GM19455 (cell line): Measurements from ENCODE around the gene SLC16A8.

ENCODE experiments used
- ATAC-seq: cut with Tn5 transposase; IDR thresholded peaks from one replicate; pipeline ENCODE4 v1.9.1; 2021; ENCODE audit not compliant: unreplicated experiment

The SLC16A8 gene

DNA sequence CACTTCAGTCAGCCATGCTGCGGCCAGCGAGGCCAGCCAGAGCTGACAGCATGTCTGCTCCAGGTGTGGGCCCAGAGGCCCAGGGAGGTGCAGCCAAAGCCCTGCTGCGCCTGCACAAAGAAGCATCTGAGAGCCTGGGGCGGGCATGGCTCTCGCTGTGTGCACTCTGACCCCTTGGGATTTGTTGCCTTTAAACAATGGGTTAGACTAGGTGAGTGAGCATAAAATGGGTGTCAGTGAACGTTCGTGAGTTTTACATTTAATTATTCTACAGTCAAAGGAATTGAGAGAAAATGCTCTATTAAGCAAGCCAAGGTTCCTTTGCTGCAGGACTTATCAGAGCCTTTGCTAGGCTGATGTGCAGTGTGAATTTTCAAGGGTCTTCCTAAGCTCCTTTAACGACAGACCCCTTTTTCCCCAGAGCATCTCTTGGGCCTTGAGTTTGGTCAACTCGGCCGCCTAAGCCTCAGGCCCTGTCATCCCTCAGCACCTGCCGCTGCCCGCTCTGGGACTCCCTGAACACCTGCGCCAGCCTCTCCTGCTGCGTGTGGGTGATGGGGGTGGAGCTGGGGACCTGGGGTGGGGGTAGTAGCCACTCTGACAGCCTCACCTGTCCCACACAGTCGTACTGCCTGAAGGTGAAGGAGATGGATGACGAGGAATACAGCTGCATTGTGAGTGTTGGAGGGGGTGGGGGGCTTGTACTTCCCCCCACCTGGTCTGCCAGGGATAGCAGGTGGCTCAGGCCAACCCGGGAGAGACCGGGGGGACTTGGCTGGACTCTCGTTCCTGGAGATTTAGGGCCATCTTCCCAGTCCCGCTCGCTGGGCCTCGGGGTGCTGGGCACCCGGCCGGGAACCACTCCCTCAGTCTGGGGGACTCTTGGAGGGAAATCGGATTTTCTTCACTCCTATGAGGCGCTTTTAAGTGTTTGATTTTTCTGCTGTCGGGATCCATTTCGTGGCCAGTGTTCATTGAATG is 10.5 kb downstream of the SLC16A8 start:
- ATAC-seq: no peak

DNA sequence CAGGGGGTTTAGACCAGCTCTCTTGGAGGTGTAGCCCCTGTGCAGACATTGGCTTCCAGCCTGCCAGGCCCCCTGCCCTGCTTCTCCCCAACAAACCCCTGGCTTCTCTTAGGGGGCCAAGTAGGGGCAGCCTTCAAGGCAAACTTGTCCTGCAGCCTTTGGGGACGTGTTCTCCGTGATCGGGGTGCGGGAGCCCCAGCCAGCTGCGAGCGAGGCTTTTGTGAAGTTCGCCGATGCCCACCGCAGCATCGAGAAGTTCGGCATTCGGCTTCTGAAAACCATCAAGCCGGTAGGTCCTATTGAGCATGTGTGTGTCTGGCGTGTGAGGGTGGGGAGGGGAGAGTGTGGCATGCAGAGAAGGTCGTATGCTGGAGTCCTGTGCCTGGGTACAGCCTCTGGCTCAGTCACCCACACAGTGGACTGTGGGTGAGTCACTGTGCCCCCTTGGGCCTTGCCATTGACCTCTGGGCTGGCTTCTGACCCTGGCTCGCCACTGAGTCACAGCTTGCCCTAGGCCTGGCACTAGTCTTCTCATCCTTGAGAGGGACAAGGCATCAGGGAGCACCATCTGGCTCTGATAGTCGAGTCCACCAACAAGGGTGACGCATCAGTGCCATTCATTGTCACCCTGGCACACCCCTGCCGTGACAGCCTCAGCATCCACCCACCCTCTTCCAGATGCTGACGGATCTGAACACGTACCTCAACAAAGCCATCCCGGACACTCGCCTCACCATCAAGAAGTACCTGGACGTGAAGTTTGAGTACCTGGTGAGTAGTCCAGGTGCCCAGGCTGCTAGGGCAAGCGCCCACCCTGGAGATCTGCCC is 11.4 kb downstream of the SLC16A8 start:
- ATAC-seq: no peak

DNA sequence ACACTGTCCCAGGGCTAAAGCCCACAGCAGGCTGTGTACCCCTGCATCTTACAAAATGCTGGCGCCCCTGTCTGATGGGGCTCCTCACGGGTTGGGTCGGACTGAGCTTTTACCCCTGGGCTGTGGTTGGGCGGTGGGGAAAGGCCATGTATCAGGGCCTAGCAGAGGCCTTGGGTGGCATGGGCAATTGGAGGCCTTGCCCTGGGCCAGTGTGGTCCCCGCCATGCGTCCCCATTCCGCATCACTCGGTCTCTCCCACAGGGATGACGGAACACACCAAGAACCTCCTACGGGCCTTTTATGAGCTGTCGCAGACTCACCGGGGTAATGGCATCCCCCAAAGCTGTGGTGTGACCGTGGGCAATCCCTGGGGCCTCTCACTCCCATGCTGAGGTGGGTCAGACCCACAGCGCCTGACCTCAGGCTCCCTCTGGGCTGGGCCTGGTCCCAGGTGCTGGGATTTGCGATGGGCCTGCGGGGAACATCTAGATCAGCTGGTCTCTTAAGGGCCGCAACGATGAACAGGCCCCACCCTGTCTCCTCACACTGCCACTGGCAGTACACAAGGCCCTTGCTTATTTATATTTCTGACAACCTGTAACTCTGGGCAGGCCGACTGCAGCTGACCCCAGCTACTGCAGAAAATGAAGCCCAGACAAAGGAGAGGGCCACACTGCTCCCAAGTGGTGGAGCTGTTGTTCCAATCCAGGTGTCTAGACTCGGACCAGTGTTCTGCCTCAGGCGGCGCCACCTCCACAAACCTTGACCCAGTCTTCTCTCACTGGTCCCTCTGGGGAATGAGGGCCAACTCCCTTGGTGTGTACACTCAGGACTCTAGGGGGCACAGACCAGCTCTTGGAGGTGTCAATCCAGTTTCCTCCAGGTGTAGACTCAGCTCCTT is 12.3 kb downstream of the SLC16A8 start:
- ATAC-seq: no peak

DNA sequence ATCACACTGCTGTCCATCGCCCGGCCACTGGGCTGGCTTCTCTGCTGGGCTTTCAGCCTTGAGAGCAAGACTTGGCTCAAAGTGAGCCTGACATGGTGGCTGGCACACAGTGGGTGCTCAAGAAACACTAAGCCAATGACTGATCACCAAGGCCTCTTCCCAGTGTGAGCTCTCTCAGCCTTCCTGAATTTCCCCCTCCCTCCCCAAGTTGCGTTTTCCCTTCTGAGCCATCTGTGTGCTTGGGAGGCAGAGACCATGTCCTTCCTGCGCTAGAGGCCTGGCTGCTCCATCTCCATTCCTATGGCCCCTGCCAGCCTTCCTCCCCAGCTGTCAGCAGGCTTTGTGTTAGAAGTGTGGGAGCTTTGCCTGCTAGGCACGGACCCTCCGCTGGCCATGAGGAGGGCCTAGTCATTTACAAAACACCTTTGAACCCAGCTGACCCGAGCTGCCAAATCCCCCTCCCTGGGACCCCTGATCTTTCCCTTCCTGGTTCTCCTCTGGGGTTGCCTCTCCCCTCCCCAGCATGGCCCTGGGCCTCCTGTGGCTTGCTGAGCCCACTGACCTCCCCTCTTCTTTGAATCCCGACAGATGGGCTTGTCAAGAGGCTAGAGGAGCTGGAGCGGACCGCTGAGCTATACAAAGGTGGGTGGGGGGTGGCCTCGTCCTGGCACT is 13.6 kb downstream of the SLC16A8 start:
- no peak for ATAC-seq

DNA sequence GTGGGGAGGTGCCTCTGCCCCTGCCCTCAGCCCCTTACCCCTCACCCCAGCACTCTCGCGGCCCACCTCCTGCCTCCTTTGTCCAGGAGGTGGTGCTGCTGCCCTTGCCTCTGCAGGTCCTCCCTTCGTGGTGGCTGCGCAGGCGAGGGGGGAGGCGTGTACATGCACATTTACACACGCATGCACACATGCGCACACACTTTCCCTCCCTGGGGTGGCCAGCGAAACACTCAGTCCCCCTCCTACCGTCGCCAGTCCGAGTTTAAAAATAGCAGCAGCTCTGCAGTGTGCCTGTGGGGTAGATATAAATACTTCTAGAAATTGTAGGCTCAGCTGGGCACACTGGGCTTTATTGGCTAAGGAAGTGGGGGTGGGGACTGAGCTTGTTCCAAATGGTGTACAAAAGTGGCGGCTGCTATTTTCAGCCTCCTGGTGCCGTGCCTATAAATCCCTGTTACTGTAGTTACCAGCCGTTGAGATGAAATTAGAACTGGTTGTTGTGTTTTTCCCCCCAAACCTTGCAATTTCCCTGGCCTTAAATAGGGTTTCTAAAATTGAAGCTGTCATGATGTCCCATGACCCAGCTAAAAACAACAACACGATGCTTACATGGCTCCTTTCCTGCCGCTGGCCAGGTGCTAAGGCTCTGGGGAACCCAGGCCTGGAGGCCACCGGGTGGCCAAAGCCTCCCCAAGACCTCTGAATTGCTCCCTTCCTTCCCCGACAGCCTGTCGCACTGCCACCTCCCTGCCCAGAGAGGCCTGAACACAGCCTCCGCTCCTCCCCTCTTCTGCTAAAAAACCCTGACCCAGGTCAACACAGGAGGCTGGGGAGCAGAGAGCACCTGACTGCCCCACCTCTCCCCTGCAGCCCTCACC is 14.4 kb downstream of the SLC16A8 start:
- no peak for ATAC-seq

DNA sequence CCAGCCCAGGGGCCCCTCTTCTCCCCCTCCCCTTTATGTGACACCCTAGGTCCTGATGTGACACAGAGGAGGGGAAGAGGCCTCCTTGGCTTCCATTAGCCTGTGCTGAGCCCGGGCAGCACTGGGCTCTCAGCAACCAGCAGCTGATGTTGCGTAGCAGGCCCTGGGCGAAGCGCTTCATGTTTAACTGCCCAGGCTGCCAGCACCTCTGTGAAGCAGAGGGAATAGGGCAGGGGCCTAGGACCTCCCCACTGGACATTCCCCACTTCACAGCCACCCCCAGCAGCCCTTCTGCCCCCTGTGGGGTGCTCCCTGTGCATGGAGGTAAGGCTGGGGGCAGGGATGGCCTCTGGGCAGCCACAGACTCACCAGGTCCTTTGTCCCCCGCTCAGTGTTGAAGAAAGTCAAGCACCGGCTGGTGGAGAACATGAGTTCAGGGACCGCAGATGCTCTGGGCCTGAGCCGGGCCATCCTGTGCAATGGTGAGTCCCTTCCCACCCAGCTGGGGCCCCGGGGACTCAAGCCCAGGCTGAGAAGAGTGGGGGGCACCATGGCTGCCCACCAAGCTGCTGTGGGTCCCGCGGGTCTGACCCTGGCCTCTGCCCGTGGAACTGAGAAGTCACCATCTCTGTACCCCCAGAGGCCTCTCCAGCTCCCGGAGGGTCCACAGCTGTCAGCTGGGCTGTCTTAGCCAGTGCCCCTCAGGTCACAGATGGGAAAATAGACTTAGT is 15.2 kb downstream of the SLC16A8 start:
- ATAC-seq: no peak

DNA sequence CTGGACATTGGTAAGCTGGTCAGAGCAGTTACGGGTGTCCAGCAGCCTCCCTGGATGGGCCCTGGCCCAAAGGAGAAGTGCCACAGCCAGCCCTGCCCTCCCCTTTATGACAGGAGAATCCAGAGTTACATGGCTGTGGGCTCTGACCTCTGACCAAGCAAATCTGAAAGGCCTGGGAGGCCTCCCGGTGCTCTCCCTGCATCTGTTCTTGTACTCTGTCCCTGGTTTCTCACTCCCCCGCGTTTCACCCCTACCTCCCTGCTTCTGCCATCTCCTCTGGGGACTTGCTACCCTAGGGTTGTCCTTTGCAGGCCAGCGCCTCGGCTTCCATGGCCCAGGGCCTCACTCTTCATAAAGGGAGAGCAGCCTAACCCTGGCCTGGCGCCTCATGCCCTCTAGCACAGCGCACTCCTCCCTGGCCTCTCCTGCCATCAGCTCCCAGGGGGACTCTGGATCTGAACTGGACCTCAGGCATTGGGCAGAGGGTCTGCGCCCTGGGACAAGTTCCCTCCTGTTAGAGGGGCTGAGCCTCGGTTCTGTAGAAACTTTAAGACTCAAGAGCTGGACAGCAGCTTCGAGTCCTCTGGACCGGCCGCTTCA is 16.1 kb downstream of the SLC16A8 start:
- no peak for ATAC-seq

DNA sequence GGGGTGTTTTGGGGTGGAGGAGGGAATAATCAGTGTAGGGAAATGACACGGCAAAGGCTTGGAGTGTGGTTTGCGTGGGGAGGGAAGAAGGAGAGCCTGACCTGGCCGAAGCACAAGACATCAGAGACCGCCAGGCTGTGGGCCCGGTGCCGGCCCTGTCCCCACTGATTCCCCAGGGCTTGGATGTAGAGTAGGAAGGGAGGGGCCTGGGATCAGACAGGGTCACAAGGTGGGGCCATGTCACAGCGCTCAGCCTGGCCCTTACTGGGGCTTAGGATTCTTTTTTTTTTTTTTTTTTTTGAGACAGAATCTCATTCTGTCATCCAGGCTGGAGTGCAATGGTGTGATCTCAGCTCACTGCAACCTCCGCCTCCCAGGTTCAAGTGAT is 17.0 kb downstream of the SLC16A8 start:
- ATAC-seq: no peak

DNA sequence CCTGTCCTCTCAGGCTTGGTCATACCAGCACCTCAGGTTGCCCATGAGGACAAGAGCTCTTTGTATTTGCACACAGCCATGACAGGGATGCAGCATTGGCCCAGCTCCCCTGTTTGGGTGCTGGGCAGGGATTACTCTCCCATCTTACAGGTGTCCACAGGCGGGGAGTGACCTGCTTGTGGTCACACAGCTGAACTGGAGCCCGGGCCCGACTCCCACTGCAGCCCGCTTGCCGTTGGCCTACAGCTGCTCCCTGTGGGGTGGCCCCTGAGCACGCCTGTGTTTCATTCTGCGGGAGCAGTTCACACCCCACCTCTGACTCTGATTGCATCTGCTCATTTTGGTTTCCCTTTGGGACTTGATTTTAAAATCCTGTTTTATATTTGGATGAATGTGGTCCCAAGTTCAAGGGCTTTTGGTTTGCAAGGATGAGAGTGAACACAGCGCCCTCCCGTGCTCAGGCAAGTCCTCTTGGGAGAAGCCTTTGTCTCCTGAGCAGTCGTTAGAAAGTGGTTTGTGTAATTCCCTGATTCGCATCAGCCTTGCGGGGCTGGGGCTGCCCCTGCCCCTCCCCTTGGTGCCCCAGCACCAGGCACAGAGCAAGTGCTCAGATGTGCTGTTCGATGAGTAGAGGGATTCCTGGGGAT is 17.5 kb downstream of the SLC16A8 start:
- ATAC-seq: no peak

DNA sequence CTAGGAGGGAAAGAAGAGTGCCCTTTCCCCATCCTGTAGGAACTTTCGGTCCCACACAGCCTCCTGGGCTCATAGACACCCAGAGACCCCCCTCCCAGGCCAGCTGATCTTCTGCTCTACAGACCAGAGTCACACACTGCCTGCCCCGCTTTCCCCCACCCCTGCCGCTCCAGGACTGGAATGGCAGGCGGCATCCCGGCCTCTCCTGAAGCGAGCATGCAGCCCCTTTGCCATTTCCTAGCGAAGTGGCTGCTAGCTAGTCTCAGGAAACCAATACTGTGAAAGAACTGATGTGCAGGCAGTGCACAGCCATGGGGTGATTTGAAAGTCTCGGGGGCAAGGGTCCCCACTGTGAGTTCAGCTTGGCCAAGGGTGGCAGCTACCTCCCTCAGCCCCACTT is 18.4 kb downstream of the SLC16A8 start:
- ATAC-seq: no peak

DNA sequence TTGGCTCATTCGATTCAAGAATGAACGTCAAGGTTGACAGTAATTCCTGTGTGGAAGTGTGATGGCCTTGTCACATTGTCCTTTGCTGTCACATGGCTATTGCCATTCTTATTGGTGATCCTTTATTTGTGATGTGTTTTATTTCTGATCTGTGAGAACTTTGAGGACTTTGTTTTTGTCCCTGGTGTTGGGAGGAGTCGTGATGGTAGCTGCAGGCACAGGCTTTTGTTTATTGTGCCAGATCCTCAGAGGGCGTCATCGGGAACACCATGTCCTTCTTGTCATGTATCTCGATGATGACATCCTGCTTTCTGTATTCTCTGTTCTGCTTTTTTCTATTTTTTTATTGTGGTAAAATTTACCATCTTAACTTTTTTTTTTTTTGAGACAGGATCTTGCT is 21.2 kb downstream of the SLC16A8 start:
- ATAC-seq: no peak

DNA sequence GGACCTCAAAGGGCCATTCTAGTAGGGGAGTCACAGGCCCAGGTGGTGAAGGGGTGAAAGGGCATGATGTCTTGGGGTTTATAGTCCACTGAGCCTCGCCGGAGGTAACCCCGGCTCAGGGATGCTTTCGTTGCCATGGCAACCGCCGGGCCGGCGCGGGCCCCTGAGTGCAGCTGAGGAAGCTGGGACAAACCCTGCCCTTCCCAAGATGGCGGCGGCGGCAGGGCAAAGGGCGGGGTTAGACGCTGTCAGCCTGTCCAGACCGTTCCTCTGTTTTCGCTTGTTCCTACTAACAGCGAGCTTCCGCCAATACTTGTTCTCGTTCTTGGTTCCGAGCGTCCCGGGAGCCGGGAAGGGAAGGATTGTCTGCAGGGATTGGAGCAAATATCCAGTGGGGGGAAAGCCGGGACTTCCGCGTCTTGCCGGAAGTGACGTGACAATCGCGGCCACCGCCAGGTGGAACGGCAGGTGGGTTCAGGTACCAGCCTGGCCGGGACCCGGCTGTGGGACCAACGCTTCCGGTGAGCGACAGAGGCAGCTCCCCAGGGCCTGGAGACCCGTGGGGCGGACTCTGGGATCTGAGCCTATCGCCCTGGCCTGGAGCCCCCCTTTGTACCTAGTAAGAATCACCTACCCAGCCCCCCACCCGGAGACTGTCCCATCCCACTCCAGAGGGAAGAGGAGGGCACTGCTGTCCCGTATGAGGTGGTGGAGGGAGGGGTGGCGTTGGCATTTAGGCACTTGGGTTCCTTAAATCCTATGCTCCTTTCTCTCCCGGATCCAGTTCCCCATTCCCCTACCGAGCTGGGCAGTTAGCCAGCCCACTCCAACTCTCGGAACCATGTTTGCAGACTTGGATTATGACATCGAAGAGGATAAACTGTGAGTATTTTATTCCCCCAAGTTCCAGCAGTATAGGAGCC is 26.8 kb downstream of the SLC16A8 start, which contains the start of gene PICK1:
TSS of gene PICK1 (plus strand) at position 436 of the 923 bp plus-strand sequence. CDS start at position 842, 406 bp downstream.
- ATAC-seq: peak; percentile 80

DNA sequence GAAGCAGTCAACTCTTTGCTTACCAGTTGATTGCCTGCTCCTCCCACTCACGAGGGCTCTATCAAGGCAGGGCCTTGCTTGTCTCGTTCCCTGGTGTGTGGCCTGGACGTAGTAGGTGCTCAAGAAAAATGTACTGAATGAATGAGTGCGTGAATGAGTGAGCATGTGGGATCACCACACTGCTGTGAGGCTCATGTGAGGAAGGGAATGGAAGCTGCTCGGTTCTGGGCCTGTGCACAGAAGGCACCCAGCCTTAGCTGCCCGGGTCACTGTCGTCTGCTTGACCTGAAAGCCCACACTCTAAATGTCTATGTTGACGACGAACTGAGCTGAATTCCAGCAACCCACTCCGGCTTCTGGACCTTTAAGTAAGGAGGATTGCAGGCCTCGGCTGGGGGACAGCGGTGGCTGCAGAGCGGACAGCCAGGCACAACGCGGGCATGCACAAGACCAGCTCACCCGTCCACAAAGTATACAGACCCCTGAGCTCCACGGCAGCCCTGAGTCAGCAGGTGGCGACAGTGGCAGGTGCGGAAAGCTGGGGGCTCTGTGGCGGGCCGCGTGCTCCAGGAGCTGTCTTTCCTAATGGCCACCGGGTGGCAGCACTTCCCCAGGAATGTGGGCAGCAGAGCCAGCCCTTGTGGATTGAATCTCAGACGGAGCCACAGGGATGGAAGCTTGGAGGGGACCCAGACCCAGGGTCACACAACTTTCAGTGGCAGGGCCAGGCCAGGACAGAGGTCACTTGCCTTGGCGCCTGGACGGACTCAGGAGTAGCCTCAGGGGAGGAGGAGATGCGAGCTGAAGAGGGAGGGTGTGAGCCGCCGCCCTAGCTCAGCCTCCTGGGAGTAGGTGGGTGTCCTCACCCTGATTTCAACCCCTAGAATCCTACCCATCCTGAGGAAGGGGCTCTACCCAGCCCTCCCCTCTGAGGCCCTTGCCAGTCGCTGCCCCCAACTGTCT is 31.8 kb downstream of the SLC16A8 start:
- no peak for ATAC-seq

DNA sequence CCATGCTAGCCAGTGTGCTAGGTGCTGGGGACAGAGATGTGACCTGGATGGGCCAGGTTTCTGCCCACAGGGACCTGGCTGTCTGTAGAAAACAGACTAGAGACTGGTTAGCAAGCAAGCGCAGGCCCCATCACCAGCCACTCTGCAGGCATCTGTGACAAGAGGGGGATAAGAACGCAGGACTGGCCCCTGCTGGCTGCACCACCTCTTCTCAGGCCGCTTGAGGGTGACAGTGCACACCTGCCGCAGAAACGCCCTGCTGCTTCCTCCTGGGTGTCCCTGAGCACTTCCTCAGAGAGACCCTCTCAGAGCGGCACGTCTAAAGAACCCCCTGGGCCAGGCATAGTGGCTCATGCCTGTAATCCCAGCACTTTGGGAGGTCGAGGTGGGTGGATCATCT is 32.7 kb downstream of the SLC16A8 start:
- ATAC-seq: no peak

DNA sequence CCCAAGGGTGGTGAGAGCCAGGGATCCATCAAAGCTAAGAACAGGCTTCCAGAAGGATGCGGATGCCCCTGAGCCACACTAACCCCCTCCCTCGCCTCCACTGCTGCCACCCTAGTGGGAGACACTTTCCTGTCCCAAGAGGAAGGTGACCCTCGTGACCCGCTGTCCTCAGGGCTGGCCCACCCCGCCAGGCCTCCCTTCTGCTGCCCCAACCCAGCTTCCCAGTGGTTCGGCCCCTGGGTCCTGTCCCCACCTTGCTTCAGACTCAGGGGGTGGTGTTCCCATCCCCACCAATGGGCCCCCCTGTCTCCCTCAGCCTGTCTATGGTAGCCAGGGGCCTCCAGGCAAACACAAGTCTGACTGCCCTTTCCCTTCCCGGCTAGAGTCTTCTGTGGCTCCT is 33.3 kb downstream of the SLC16A8 start:
- ATAC-seq: no peak
